ENCODE results near the gene FAIM2. TPM values are rescaled to one million over a fixed set of nuclear protein-coding genes. Genes with fewer than 3 reads are reported as not detected.

FAIM2 gene
- total and polyA plus RNA-seq, 2 donors from 2014 or later, result 1.3 to 5.5 TPM

DNA sequence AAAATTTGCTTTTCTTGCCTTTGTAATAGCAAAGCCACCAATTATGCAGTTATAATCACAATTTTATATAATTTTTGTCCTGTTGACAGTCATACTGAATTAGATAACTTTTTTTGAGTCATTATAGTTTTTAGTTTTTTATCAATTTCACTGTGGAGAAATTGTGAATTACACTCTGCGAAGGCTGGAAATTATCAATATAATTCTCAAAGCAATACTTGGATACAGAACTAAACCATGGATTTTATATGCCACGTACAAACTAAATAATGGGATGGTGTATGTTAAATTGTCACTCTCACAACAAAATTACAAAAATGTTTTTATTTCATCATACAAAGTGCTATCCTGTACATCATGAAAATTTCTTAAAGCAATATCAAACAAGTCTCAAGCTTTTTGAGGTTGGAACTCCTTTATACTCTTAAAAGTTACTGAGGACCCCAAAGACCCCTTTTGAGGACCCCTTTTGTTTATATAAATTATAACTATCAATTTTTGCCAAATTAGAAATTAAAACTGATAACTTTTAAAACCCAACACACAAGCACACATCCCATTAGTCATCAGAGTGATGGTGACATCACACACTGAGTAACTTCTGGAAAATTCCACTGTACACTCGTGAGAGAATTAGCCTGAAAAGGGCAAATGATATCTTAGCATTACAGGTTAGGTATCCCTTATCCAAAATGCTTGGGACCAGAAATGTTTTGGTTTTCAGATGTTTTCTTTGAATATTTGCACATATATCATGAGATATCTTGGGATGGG is 27.0 kb upstream of the FAIM2 start:
- Histone ChIP-seq H3K27ac (ENCODE audit: low read depth in 2 of 2, low read length in 2 of 2) (no peak overlapping the region), H3K9ac (ENCODE audit: low read length in 3 of 3) (no peak overlapping the region), H3K9me3 (ENCODE audit: control insufficient read depth in 2 of 3, insufficient read depth in 1 of 3, low read length in 3 of 3) (no peaks in the 10 kb centered on the region), H3K27me3 (ENCODE audit: control insufficient read depth, insufficient read depth, low read length) (no peaks in the 10 kb centered on the region), H3K4me3 (ENCODE audit: low read length in 3 of 3) (no peak overlapping the region), H3K36me3 (ENCODE audit: control insufficient read depth in 2 of 3, insufficient read depth in 3 of 3, low read length in 3 of 3) (no peaks in the 10 kb centered on the region), H3K4me1 (ENCODE audit: control insufficient read depth in 2 of 3, insufficient read depth in 2 of 3, low read depth in 1 of 3, low read length in 3 of 3) (peaks cover 0 to 2% (median 0%) of the 10 kb centered on the region in 3 donors)
- FAIRE-seq, result no peak
- DNase-seq, result no peak
- intact Hi-C loops (cut with DNase I), result no loop called here
- TF ChIP-seq, protein P1, sequence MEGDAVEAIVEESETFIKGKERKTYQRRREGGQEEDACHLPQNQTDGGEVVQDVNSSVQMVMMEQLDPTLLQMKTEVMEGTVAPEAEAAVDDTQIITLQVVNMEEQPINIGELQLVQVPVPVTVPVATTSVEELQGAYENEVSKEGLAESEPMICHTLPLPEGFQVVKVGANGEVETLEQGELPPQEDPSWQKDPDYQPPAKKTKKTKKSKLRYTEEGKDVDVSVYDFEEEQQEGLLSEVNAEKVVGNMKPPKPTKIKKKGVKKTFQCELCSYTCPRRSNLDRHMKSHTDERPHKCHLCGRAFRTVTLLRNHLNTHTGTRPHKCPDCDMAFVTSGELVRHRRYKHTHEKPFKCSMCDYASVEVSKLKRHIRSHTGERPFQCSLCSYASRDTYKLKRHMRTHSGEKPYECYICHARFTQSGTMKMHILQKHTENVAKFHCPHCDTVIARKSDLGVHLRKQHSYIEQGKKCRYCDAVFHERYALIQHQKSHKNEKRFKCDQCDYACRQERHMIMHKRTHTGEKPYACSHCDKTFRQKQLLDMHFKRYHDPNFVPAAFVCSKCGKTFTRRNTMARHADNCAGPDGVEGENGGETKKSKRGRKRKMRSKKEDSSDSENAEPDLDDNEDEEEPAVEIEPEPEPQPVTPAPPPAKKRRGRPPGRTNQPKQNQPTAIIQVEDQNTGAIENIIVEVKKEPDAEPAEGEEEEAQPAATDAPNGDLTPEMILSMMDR (IDR thresholded peaks at IDR 0.05; ENCODE audit: borderline replicate concordance, extremely low read depth, insufficient read depth), result no peak

DNA sequence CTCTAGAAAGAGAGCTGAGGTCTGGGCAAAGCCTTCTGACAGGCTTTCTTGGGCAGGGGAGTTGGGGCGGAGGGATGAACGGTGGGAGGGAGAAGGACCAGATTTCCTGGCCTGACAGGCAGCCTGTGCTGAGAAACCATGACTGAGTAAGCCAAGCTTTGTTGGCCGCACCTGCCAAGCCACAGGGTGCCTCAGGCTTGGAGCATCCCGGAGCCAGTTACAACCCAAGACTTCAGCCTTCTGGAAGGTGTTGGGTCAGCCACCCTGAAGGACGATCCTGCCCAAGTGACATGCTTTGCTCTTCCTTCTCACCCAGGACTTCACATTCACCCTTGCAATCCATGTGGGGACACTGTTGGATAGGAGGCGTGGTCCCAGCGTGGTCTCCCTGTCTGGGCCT is 25.9 kb upstream of the FAIM2 start:
- Histone ChIP-seq H3K4me3 (ENCODE audit: low read length in 3 of 3) (no peak overlapping the region), H3K27ac (ENCODE audit: low read depth in 2 of 2, low read length in 2 of 2) (no peak overlapping the region), H3K36me3 (ENCODE audit: control insufficient read depth in 2 of 3, insufficient read depth in 3 of 3, low read length in 3 of 3) (no peaks in the 10 kb centered on the region), H3K9me3 (ENCODE audit: control insufficient read depth in 2 of 3, insufficient read depth in 1 of 3, low read length in 3 of 3) (no peaks in the 10 kb centered on the region), H3K9ac (ENCODE audit: low read length in 3 of 3) (no peak overlapping the region), H3K4me1 (ENCODE audit: control insufficient read depth in 2 of 3, insufficient read depth in 2 of 3, low read depth in 1 of 3, low read length in 3 of 3) (peaks cover 0 to 2% (median 0%) of the 10 kb centered on the region in 3 donors), H3K27me3 (ENCODE audit: control insufficient read depth, insufficient read depth, low read length) (no peaks in the 10 kb centered on the region)
- no peak for DNase-seq
- TF ChIP-seq, protein P1 (IDR thresholded peaks at IDR 0.05; ENCODE audit: borderline replicate concordance, extremely low read depth, insufficient read depth), result no peak
- intact Hi-C loops (cut with DNase I), result no loop called here
- no peak for FAIRE-seq

DNA sequence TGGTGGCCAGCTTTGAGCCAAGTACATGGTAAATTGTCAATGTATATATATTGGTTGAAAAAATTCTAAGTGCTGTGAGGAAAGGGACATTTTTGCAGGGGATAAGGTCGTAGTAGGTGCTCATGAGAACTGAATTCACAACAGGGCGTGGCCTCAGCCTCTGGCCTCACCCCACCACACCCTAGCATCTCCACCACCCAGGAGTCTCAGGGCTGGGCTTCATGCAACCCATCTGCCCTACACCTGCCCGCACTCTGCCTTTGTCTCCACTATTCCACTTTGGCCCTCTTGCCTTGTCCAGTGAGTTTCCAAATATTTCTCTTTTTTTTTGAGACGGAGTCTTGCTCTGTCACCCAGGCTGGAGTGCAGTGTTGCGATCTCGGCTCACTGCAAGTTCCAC is 24.8 kb upstream of the FAIM2 start:
- TF ChIP-seq, protein P1 (IDR thresholded peaks at IDR 0.05; ENCODE audit: borderline replicate concordance, extremely low read depth, insufficient read depth), result no peak
- peaks cover 0 to 2% (median 0%) of the 10 kb centered on the region in 3 donors for H3K4me1 ChIP-seq (ENCODE audit: control insufficient read depth in 2 of 3, insufficient read depth in 2 of 3, low read depth in 1 of 3, low read length in 3 of 3)
- H3K9me3 ChIP-seq (ENCODE audit: control insufficient read depth in 2 of 3, insufficient read depth in 1 of 3, low read length in 3 of 3), result no peaks in the 10 kb centered on the region
- no peak overlapping the region for H3K4me3 ChIP-seq (ENCODE audit: low read length in 3 of 3)
- DNase-seq, result no peak
- intact Hi-C loops (cut with DNase I), result no loop called here
- H3K27ac ChIP-seq (ENCODE audit: low read depth in 2 of 2, low read length in 2 of 2), result no peak overlapping the region
- no peak overlapping the region for H3K9ac ChIP-seq (ENCODE audit: low read length in 3 of 3)
- FAIRE-seq, result no peak
- no peaks in the 10 kb centered on the region for H3K27me3 ChIP-seq (ENCODE audit: control insufficient read depth, insufficient read depth, low read length)
- H3K36me3 ChIP-seq (ENCODE audit: control insufficient read depth in 2 of 3, insufficient read depth in 3 of 3, low read length in 3 of 3), result no peaks in the 10 kb centered on the region

All from kidney (tissue), 14 donors.